HG03103 (cell line): Measurements from ENCODE around the gene ALG9.
A peak's percentile ranks its signal among the peaks of the same experiment; 100 is the strongest.

Source experiments
- ATAC-seq: cut with Tn5 transposase; IDR thresholded peaks from one replicate; pipeline ENCODE4 v1.9.1; 2021; ENCODE audit warnings: low read depth; ENCODE audit not compliant: unreplicated experiment

ALG9 gene

GRCh38 chr11:111836721-111837120 is 34.7 kb downstream of the ALG9 start:
- peak; percentile 61 for ATAC-seq

DNA sequence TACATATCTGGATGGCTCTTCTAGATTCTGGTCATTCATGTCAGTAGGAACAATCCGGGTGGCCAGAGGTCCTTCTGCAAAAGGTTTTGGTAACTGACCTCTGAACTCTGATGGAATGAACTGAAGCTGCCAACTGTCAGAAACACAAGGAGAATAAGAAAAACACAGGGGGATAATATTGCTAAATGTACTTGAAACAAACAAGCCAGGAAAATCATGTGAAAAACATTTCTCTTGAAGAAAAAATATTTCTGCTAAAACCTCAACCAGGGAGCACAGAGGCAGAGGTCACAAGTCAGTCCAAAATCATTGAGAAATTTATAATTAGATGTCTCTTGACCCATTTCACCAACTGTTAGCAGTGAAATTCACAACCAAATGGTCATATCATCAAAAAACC is 35.2 kb downstream of the ALG9 start:
- ATAC-seq, result no peak

DNA sequence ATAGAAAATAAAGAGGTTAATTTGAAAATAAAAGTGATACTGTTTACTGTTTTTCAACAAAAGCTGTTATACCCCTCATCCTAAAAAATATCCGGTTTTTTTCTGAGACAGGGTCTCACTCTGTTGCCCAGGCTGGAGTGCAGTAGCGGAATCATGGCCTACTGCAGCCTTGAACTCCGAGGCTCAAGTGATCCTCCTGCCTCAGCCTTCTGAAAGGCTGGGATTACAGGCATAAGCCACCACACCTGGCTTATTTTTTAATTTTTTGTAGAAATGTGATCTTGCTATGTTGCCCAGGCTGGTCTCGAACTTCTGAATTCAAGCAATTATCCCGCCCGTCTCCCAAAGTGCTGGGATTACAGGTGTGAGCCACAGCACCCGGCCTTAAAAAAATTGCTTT is 35.7 kb downstream of the ALG9 start:
- ATAC-seq, result no peak

DNA sequence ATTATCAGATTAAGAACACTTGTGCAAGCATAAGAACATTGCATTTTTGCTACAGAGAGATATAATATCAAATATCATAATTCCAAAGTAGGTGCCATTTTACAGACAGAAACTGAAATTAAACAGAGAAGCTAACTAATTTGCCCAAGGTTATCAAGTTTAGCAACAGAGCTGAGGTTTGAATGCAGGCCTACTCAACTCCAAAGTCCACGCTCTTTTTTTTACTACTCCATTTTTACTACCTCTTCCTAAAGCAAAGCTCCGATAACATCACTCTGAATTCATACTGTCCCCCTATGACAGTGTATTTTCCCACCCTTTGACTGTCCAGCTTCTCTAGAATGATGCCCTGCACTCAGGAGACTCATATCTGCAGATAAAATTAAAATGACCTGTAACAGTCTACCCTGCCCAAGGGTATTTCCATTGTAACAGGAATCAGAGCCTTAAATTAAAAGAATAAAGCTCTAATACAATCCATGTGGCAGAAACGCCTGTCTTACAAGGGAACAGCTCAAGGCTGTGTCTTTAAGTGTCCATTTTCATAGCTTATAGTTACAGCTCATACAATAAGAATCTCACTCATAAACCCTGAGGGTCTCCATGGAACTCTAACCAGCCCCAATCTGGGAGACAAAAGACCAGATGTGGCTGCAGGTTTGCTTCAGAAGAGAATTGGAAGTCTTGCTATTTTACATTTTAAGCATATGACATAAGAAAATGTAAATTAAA is 36.8 kb downstream of the ALG9 start:
- no peak for ATAC-seq

GRCh38 chr11:111833524-111833923 is 37.9 kb downstream of the ALG9 start:
- no peak for ATAC-seq

DNA sequence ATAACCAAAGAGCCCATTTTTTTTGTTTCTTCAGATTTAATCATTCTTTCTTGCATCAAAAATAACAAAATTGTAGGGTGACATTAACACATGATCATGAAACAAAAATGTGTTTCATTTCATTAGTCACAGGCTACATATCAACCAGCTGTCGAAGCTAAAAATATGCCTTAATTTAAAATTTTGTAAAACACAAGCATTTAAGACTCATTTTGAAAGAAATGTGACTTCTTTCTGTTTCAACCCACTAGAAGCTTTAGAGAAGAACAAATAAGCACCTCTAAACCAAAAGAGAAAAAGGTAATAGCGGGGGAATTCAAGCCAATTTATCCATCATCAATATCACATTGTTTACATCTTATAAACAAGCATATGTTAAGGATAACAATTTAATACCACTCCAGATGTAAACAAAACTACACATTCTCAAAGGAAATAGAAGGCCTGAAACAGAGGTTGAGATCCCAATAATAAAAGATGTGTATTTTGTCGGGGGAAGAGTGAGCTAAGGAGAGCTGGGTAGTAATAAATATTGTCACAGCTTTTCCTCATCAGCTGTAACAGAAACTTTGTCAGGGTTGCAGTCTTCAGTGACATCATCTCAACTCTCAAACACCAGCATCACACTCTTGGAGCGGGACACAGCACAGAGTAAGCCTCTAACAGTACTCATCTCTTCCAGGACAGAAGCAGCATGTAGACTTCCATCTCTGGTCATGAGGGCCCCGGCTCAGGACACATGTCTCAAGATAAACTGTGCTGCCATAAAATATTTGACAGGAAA is 42.0 kb downstream of the ALG9 start:
- no peak for ATAC-seq

GRCh38 chr11:111826322-111826950 is 44.9 kb downstream of the ALG9 start:
- no peak for ATAC-seq

DNA sequence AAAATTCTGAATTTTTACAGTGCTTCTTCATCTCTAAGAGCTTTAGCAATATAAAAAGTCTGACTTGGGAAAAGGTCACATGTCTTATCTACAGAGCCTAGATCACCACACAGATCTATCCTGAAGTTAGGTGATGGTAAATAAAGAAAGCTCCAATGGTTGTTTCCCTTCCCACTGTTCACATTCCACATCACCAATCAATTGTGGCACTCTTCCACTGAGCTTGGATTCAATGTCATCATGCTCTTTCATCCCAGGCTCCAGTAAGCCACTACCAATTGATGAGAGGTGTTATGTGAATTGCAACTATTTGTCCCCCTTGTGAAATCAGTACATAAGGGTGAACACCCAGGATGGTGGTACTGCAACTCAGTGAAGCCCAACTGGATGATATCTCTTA is 47.8 kb downstream of the ALG9 start:
- no peak for ATAC-seq

- no peak for ATAC-seq
Measured at GRCh38 chr11:111823131-111823530, 48.2 kb downstream of the ALG9 start.

DNA sequence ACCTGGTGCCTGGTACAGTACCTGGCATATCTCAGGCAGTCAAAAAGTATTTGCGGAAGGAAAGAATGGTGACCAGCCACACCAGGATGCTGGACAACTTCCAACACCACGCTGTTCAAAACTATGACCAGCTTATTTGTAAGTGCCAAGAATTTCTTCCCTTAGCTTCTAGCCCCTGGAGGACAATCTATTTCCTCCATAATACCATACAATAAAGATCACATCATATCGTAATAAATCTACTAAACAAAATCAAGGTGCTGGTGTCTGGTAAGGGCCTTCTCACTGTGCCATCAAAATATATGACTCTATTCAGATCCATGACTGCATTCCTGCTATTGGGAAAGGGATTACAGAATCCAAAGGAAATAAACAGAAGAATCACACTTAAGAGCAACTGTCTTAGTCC is 51.5 kb downstream of the ALG9 start:
- ATAC-seq, result no peak

- ATAC-seq, result no peak
Measured at GRCh38 chr11:111819161-111819828, 52.1 kb downstream of the ALG9 start.

DNA sequence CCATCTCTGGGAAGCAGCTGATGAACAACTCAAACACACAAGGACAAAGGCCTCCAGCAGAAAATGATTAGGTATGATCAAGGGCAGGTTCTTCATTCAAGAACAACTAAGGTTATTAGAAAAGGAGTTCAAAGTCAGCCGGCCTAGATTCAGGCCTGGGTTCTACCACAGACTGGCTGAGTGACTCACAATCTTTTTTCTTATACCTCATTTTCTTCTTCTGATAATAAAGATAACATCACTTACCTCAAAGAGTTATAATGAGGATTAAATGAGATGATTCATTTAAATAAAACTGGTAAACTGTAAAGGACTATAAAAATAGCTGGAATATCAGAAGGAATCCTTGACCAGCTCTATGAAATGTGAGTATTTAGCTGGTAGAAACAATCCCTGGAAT is 55.9 kb downstream of the ALG9 start:
- no peak for ATAC-seq

DNA sequence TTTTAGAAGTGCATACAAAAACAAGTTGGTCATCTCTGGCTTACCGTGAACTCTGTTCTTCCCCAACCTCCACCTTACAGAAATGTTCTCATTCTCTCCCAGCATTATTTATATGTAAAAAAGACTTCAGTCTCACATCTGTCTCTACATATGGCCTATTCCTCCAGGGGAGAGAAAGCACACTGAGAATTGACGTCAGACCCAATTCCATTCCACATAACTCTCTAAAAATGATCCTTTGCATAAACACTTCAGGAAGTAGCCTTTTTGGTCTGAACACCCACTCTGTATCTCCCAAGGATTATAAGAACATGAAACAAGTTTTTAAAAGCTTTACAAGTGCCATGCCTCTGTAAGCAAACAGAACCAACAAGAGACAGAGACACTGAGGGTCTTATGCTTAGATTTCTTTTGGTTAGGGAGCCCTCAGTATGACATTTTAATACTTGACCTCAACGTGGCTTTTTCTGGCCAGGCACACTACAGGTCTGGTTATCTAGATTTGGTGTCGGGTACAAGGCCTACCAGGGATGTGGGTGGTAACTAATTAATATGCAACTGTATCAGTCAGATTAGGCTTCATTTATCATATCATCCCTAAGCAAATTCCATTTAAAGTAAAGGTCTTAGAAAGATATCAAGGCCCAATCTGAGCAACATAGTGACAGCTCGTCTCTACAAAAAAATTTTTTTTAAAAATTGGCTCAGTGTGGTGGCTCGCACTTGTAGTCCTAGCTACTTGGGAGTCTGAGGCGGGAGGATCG is 56.6 kb downstream of the ALG9 start:
- ATAC-seq, result no peak

DNA sequence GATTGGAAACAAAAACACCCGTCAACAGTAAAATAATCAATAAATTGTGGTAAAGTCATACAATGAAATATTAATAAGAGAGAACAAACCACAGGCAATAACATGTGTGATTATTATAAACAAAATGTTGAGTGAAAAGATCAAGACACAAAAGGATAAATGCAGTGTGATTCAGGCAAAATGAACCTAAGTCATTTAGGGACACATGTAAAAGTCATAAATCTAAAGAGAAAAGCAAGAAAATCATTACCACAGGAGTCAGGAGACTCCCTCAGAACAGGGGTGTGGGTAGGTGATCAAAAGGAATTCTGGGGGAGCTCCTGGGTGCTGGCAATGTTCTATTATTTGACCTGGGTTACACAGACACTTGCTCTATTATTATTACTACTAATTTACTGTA is 57.3 kb downstream of the ALG9 start:
- no peak for ATAC-seq

- no peak for ATAC-seq
Measured at GRCh38 chr11:111812211-111812610, 59.2 kb downstream of the ALG9 start.

GRCh38 chr11:111811445-111811844 is 59.9 kb downstream of the ALG9 start:
- ATAC-seq, result no peak

DNA sequence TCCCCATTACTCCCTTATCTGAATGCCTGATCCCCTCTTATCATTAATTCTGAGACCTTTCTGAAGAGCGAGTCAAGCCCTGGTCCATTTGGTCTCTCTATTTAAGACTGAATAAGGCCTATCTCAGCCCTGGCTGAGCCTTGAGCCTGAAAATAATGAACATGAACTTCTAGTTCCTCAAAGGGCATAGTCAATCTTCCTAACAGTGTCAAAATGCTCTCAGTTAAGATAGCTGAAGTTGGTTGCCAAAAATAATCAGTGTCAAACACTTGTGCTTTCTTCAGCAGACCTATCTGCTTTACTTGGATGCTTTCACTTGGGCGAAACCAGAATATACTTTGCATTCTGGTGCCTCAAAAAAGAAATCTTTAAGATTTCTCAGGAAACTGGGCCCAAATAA is 62.5 kb downstream of the ALG9 start:
- no peak for ATAC-seq

DNA sequence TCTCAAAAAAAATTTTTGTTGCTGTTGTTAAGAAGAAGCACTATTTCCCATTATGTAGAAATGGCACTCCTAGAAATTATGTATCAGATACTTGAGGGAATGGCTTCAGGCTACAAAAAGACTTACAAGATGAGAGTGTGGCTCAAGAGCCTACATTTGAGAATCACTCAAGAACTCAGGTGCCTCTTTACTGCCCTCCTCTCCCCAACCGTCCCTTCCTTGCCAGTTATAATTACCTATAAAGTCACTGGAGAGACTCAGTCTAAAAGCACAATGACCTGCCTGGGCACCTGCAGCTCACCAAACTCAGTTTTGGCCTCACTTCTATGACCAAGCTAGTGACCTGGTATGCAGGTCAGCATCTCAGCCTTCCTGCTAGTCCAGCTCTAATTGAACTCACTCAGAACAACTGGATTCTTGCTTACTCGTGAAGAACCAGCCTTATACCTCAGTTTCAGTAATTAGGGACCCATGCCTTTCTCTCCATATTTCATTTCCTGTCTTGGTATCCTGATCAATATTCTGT is 63.3 kb downstream of the ALG9 start:
- no peak for ATAC-seq

DNA sequence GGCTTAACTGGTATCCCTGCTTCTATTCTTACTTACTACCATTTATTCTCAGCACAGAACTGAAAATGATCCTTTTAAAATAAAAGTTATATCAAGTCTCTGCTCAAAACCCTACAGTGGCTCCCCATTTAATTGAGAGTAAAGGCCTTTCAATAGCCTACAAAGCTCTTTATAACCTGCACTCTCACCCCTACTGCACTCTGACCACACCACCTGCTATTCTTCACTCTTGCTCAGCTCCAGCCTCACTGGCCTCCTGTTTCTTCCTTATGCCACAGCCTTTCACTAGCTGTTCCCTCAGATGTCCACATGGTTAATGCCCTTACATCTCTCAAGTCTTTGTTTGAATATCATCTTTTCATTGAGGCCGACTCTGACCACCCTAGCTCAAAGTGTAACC is 64.3 kb downstream of the ALG9 start:
- no peak for ATAC-seq

DNA sequence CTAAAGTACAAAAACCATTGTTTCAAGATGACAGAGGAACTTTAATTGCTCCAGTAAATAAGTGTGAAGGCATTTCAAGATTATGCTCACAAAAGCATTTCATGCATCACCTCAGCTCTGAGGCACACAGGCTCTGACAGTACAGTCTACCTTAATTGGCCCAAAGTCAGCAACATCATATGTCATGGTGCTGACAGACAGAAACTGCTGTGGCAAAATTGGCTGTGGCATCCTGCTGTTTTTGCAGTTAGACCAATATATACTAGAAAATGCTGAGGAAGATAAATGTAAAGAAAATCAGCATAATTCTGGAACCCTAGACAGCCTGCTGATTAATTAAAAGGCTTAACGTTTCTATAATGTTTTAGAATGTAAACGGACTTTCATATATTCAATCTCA is 70.2 kb downstream of the ALG9 start:
- ATAC-seq, result no peak
